ENCODE measurements around the gene UNC119.

UNC119 gene

DNA sequence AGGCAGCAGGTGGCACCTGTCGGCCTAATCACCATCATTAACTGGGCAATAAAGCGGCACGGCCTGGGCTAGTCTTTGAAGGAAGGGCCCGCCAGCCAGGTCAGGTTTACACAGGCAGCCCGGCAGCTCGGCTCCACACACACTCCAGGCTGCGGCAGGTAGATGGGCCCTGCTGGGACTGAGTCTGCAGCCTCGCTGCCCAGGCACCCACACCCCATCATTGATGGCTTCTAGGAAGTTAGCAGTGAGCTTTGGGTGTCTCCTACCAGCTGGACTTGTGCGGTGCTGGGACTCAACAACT, 53.1 kb downstream of the UNC119 start:
- TF ChIP-seq POLR2A (IDR thresholded peaks at IDR 0.05; ENCODE audit: low read depth, low read length), result no peak
- no peak for FAIRE-seq
- DNase-seq (ENCODE audit: insufficient read length, low spot score), result no peak

DNA sequence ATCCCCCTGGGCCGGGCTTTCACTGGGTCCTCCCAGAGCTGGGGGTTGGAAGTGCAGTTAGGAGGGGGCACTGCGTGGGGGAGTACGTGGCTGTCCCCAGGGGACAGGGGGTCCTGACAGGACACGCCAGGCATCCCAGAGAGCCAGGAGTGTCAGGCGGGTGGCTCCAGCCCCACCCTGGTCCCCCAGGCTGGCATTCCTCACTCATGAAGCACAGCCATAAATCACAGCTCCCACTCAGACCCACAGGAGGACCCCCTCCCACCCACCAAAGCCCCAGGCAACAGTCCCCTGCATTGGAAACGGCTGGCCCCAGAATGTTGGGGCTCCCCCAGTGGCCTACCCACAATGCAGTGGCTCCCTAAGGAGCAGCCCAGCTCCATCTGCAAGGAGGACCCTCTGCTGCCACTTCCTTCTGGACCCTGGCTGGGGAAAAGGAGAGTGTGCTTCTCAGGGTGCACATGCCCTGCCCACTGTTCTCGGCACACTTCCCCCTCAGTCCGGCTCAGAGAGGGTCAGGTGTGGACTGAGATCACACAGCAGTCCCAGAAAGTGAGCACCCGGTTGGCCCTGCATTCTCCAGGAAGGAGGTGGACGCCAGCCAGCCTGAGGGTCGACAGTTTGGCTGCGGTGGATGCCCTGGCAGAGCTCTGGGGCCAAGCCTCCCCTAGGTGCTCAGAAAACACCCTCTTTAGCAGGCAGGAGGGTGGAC, 53.6 kb downstream of the UNC119 start:
- TF ChIP-seq POLR2A (IDR thresholded peaks at IDR 0.05; ENCODE audit: low read depth, low read length), result no peak
- FAIRE-seq (no peak), DNase-seq (ENCODE audit: insufficient read length, low spot score) (no peak)

DNA sequence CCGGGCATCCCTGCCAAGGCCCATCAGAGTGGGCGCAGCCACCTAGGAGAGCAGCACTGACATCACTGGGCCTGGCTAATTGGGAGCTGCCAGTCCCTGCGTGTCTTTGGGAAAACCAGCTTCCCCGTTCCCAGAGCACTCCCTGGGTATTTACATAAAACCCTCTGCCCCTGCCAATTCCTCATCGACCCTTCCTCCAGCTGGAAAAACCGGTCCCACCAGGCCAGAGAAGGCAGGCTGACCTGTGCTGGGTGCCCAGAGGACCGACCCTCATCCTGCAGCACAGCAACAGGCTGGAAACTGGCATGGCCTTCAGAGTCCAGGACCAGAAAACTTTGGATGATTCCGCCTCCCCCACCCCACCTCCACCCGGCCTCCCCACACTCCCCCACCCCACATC, 54.5 kb downstream of the UNC119 start:
- TF ChIP-seq POLR2A (IDR thresholded peaks at IDR 0.05; ENCODE audit: low read depth, low read length), result no peak
- DNase-seq (ENCODE audit: insufficient read length, low spot score) (no peak), FAIRE-seq (no peak)

Measured in H54 (cell line).